ENCODE measurements around the gene EBI3.

GRCh38 chr19:4208385-4209094 is 20.8 kb upstream of the EBI3 start:
- TF ChIP-seq, protein P1, sequence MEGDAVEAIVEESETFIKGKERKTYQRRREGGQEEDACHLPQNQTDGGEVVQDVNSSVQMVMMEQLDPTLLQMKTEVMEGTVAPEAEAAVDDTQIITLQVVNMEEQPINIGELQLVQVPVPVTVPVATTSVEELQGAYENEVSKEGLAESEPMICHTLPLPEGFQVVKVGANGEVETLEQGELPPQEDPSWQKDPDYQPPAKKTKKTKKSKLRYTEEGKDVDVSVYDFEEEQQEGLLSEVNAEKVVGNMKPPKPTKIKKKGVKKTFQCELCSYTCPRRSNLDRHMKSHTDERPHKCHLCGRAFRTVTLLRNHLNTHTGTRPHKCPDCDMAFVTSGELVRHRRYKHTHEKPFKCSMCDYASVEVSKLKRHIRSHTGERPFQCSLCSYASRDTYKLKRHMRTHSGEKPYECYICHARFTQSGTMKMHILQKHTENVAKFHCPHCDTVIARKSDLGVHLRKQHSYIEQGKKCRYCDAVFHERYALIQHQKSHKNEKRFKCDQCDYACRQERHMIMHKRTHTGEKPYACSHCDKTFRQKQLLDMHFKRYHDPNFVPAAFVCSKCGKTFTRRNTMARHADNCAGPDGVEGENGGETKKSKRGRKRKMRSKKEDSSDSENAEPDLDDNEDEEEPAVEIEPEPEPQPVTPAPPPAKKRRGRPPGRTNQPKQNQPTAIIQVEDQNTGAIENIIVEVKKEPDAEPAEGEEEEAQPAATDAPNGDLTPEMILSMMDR (IDR thresholded peaks at IDR 0.05), result peak in 7 of 12 donors; percentile 4 to 39 (median 19)
- TF ChIP-seq POLR2A (IDR thresholded peaks at IDR 0.05), result no peak

All from heart left ventricle (tissue), 13 donors.